RWPE1 (cell line): Measurements from ENCODE around the gene SH3GL3.
A peak's percentile ranks its signal among the peaks of the same experiment; 100 is the strongest.

Source experiments
- CTCF ChIA-PET: fragments of 350-600 bp; sonication (Branson Sonifier 250); formaldehyde crosslinking; extraction: SDS; loops from one replicate; lab custom pipeline; 2021; lab: Yijun Ruan, JAX
- POLR2A ChIA-PET: fragments of 400-600 bp; formaldehyde crosslinking; extraction: SDS; loops from one replicate; lab custom pipeline; 2020; ENCODE audit warnings: antibody characterized with exemption; ENCODE audit not compliant: low non-redundant PET; lab: Yijun Ruan, JAX
- DNase-seq: peaks from one replicate; pipeline ENCODE4 v3.0.0; 2012; ENCODE audit warnings: low spot score
- H3K27ac ChIP-seq: fragments of 450-650 bp; 2 replicates; pipeline ENCODE4 v1.5.1; 2017
- CTCF ChIP-seq: fragments of 450-650 bp; conservative IDR thresholded peaks from 2 replicates; pipeline ENCODE4 v1.5.1; 2017; ENCODE audit warnings: low read depth, mild to moderate bottlenecking

The SH3GL3 gene

DNA sequence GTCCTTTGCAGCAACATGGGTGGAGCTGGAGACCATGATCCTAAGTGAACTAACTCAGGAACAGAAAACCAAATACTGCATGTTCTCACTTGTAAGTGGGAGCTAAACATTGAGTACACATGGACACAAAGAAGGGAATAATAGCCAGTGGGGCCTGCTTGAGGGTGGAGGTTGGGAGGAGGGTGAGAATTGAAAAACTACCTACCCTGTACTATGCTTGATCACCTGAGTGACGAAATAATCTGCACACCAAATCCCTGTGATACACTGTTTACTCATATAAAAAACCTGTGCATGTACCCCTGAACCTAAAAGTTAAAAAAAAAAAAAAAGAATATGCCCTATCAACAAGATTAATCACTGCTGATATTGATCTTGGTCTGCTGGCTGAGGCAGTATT, 148.1 kb downstream of the SH3GL3 start:
- TF ChIP-seq CTCF, result no peak
- DNase-seq, result no peak
- no peak overlapping the region for H3K27ac ChIP-seq
- POLR2A ChIA-PET, result no interaction called here
- CTCF ChIA-PET, result no interaction called here

DNA sequence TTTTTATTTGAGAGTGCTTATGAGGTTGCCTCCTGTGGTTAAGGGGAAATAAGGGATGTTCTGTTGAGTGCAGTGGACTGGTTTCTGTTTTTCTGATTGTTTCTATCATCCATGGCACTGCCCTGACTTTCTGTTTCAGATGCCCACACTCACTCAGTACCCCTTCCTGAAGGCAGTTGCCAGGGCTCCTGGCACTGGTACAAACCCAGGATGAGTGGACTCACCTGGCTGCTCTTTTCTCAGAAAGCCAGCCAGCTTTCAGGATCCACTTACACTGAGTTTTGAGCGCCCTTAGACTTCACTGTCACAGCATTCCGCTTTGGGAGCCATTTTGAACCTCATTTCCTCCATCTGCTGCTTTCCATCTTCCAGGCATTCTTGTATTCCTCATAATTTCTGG, 150.9 kb downstream of the SH3GL3 start:
- POLR2A ChIA-PET, result no interaction called here
- H3K27ac ChIP-seq, result no peak overlapping the region
- CTCF ChIA-PET, result no interaction called here
- DNase-seq, result no peak
- no peak for TF ChIP-seq CTCF

DNA sequence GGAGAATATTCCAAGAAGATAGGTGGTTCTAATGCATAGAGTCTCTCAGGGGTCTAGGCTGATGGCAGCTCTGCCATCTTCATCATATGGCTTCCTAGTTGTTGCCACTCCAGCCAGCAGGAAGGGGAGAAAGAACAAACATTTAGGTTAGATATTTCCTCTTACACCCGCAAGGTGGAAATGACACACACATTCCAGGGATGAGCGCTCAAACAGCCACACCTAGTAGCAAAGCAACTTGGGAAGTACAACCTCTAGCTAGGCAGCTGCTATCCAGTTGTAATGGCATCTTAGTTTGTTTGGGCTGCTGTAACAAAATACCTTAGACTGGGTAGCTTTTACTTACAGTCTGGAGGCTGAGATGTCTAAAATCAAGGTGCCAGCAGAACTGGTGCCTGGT, 154.9 kb downstream of the SH3GL3 start:
- no peak overlapping the region for H3K27ac ChIP-seq
- CTCF ChIA-PET, result interaction anchor here (0.7 kb wide), 1 partner anchor 21 kb away, joined by 3 read pairs; no protein-coding TSS in a partner anchor
- no peak for TF ChIP-seq CTCF
- POLR2A ChIA-PET, result interaction anchor here (0.7 kb wide), 1 partner anchor 11 kb away, joined by 4 read pairs; no protein-coding TSS in a partner anchor
- DNase-seq, result peak; percentile 63

DNA sequence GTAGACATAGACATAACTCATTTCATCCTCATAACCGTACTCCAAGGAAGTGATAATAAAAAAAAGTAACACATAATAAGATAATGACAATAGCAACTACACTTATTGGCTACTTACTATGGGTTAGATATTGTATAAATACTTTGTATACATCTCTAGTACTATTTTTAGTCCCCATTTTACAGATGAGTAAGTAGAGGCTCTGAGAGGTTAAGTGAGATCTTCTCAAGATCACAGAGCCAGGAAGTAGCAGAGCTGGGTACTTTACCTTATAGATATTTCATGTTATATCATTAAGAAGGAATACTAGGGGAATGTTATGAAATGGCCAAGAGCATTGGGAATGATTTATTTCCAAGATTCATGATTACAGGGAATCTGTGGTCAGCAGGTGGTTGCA, 157.4 kb downstream of the SH3GL3 start:
- no peak overlapping the region for H3K27ac ChIP-seq
- TF ChIP-seq CTCF, result no peak
- POLR2A ChIA-PET, result no interaction called here
- CTCF ChIA-PET, result interaction anchor here (0.6 kb wide), 1 partner anchor 462 kb away, joined by 3 read pairs; no protein-coding TSS in a partner anchor
- no peak for DNase-seq

DNA sequence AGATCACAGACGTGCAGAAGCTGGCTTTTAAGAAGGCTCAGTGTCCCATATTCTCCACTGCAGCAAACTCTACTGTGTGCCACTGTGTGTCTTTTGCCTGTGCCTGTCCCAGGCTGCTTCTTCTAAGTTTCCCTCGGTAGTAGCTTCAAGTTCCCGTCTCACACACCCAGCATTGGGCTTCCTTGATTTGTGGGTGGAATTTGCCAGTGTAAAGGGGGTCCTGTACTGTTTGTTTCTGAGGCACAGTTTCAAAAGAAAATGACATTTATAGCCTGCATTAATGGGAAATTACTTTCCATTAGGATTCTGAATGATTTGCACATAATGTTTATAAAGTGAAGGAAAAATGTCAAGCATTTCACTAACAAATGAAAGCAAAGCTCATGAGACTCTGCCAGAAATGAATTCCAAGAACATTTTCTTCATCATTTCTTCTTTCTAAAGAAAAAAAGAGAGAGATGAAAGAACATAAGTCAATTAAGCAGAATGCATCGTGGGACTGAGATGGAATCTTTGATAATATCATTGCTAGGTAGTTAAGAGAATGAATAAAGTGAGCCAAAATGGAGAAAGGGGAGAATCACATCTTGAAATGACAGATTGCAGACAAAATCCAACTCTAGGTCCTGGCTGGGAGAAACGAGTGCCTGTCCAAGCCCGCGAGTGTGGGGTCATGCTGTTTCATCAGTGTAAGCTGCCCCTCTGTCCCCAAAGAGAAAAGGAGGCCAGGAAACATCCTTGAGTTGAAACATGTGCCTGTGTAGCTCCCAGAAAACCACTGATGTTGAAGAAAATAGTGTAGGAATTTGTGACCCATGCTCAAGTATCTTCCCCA, 158.2 kb downstream of the SH3GL3 start:
- ChIA-PET POLR2A (no interaction called here), CTCF (interaction anchor here (0.7 kb wide), 1 partner anchor 20 kb away, joined by 3 read pairs; no protein-coding TSS in a partner anchor)
- no peak for DNase-seq
- H3K27ac ChIP-seq, result no peak overlapping the region
- no peak for TF ChIP-seq CTCF

DNA sequence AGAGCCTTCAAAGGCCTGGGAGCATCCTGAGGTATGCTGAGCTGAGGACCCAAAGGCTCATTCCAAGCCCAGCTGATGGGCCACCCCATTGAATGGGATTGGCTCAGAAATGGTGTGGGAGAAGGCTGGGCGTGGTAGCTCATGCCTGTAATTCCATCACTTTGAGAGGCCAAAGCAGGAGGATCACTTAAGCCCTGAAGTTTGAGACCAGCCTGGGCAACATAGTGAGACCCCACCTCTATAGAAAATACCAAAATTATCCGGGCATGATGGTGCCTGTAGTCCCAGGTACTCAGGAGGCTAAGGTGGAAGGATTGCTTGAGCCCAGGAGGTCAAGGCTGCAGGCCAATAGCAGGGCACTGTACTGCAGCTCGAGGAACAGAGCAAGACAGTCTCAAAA, 163.0 kb downstream of the SH3GL3 start:
- DNase-seq, result no peak
- no peak for TF ChIP-seq CTCF
- no peak overlapping the region for H3K27ac ChIP-seq
- ChIA-PET CTCF (interaction anchor here (0.6 kb wide), 1 partner anchor 18 kb away, joined by 3 read pairs; no protein-coding TSS in a partner anchor), POLR2A (no interaction called here)
